Ovary (tissue), 3 donors: Measurements from ENCODE around the gene NUTM1.
"Not testable (repeated sequence)": the region's sequence is repeated elsewhere in the genome, so short reads cannot be mapped to it uniquely, and the experiment has no call there.

ENCODE experiments used
- CTCF ChIP-seq, 3 donors: fragments of 450-650 bp in 2 of 3; fragments of 200-600 bp in 1 of 3; IDR thresholded peaks; one replicate each; pipeline versions ENCODE4 v1.5.1 to v1.8.0; 2016 to 2022; ENCODE audit warnings: antibody characterized with exemption in 3 of 3, mild to moderate bottlenecking in 1 of 3
- EP300 ChIP-seq: sonication (generic); formaldehyde crosslinking; IDR thresholded peaks from one replicate; pipeline ENCODE4 v1.6.1; 2017; ENCODE audit warnings: antibody characterized with exemption
- donor health status: DM: no; HTN: no; CAD: no.

- not testable (repeated sequence) for TF ChIP-seq CTCF (IDR thresholded peaks at IDR 0.05); EP300
Observed at GRCh38 chr15:34375541-34375940, 32.4 kb downstream of the NUTM1 start.
